GM19455 (cell line): ENCODE measurements around the gene EXOG.

Experiments used
- ATAC-seq: cut with Tn5 transposase; IDR thresholded peaks from one replicate; pipeline ENCODE4 v1.9.1; 2021; ENCODE audit not compliant: unreplicated experiment

Gene EXOG

GRCh38 chr3:38543586-38543985 is 47.4 kb downstream of the EXOG start:
- ATAC-seq, result no peak

GRCh38 chr3:38544926-38545325 is 48.8 kb downstream of the EXOG start:
- no peak for ATAC-seq

- ATAC-seq, result no peak
Observed at GRCh38 chr3:38545550-38545949, 49.4 kb downstream of the EXOG start.

- no peak for ATAC-seq
Observed at GRCh38 chr3:38545983-38546382, 49.8 kb downstream of the EXOG start.

GRCh38 chr3:38548154-38548931 is 52.2 kb downstream of the EXOG start:
- no peak for ATAC-seq

- ATAC-seq, result no peak
Observed at GRCh38 chr3:38549082-38549481, 52.9 kb downstream of the EXOG start.

- ATAC-seq, result no peak
Observed at GRCh38 chr3:38549486-38549885, 53.3 kb downstream of the EXOG start.

GRCh38 chr3:38549957-38550840 is 54.1 kb downstream of the EXOG start:
- ATAC-seq, result no peak

- no peak for ATAC-seq
Observed at GRCh38 chr3:38551026-38551832, 55.1 kb downstream of the EXOG start.

GRCh38 chr3:38552364-38552763 is 56.2 kb downstream of the EXOG start:
- ATAC-seq, result no peak

GRCh38 chr3:38553071-38553470 is 56.9 kb downstream of the EXOG start:
- no peak for ATAC-seq

GRCh38 chr3:38554127-38554827 is 58.1 kb downstream of the EXOG start:
- ATAC-seq, result no peak

GRCh38 chr3:38555149-38555840 is 59.2 kb downstream of the EXOG start:
- ATAC-seq, result no peak

- no peak for ATAC-seq
Observed at GRCh38 chr3:38555926-38556325, 59.8 kb downstream of the EXOG start.

GRCh38 chr3:38556640-38557358 is 60.7 kb downstream of the EXOG start:
- ATAC-seq, result no peak

- ATAC-seq, result no peak
Observed at GRCh38 chr3:38558864-38559263, 62.7 kb downstream of the EXOG start.

GRCh38 chr3:38560284-38560683 is 64.1 kb downstream of the EXOG start:
- ATAC-seq, result no peak

- no peak for ATAC-seq
Observed at GRCh38 chr3:38560996-38561717, 65.0 kb downstream of the EXOG start.
